Eye (tissue), 1 donor: Measurements from ENCODE around the gene COLEC12.
"Not testable (repeated sequence)": the region's sequence is repeated elsewhere in the genome, so short reads cannot be mapped to it uniquely, and the experiment has no call there.

ENCODE experiments used
- DNase-seq: peaks from one replicate; pipeline ENCODE4 v3.0.0-alpha.2; 2015

The COLEC12 gene

GRCh38 chr18:406677-407076 lies 93.8 kb downstream of the COLEC12 start:
- no peak for DNase-seq

DNA sequence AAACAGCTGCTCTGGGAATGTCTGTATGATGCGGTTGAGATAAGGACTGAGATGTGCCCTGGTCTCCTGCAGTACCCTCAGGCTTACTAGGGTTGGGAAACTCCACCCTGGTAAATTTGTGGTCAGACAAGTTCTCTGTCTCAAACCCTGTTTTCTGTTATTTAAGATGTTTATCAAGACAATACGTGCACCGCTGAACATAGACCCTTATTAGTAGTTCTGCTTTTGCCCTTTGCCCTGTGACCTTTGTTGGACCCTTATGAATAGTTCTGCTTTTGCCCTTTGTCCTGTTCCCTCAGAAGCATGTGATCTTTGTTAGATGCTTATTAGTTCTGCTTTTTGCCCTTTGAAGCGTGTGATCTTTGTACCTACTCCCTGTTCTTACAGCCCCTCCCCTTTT lies 95.5 kb downstream of the COLEC12 start:
- DNase-seq, result not testable (repeated sequence)

DNA sequence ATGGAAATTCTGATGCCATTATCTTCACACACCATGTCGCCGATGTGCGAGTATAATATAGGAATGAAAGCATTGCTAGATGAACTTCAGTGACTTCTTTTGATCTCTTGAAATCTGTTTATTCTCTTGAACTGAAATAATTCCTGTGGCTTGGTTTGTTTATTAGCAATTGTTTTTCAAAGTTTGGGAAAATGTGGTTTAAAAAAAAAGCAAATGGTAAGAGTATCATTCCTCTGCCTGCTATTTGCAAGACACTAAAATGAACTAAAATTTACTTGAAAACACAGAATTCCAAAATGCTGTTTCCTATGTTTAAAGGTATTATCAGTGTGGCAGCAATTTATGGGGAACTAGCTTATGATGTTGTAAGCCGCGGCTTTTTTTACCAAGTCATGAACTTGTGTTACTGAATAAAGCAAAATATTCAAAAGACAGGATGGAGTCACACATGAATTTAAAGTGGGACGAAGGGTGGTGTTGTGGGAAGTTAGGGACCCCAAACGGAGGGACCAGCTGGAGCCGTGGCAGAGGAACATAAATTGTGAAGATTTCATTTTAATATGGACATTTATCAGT lies 96.4 kb downstream of the COLEC12 start:
- DNase-seq, result no peak

GRCh38 chr18:402129-402528 lies 98.4 kb downstream of the COLEC12 start:
- DNase-seq, result no peak

- peak; percentile 29 for DNase-seq
Measured at GRCh38 chr18:400456-400855, 100.0 kb downstream of the COLEC12 start.

DNA sequence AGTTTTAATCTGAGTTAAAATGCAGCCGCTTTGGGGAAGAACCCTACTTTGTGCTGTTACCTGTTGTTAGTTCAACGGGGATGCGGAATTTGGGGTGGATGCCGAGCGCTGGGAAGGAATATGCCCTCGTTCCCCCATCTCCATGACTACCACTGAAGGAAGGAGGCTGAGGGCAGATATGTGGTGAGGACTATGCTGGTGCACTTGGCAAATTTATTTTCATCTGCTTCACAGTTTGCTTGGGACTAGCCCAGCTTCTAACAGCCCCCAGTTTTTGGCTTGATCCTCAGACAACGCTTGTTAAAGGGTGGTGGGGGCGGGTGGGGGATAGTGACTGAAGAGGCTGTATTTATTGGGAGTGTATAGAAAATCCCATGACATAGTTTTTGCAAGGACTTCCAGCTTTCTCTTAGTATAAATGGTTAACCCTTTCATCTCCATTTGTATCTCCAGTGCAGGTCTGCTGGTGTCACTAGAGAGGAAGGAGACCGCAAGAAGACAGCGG lies 100.8 kb downstream of the COLEC12 start:
- DNase-seq, result no peak

DNA sequence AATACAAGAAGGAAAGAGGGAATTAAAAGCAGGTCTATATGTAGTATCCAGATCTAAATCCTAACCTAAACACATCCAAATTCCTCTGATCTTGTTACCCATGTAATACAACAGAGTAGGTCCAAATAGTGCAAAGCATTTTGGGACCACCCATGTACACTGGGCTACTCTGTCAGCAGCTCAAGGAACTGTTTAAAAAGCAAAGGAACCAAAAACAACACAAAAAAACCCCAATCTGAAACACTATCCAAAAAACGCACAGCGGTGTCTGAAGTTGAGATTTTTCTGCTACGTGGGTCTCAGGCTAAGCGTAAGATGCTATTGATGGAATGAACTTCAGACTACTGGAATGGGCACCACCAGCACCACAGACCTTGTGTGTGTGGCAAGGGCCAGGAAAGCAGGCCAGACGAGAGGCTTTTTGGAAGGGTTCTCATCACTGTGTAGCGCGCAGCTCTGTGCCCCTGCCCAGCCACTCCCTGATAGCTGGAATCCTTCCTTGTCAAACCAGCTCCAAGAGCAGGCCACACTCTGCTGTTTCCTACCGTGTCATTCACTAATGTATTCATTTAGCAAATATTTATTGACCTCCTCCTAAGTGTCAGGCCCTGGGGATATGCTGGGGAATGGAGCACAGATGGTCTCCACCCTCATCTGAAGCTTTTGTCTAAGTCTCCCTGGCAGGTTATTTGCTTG lies 101.4 kb downstream of the COLEC12 start:
- DNase-seq, result peak; percentile 83

GRCh38 chr18:396556-396955 lies 103.9 kb downstream of the COLEC12 start:
- DNase-seq, result no peak

GRCh38 chr18:396251-396555 lies 104.3 kb downstream of the COLEC12 start:
- no peak for DNase-seq

DNA sequence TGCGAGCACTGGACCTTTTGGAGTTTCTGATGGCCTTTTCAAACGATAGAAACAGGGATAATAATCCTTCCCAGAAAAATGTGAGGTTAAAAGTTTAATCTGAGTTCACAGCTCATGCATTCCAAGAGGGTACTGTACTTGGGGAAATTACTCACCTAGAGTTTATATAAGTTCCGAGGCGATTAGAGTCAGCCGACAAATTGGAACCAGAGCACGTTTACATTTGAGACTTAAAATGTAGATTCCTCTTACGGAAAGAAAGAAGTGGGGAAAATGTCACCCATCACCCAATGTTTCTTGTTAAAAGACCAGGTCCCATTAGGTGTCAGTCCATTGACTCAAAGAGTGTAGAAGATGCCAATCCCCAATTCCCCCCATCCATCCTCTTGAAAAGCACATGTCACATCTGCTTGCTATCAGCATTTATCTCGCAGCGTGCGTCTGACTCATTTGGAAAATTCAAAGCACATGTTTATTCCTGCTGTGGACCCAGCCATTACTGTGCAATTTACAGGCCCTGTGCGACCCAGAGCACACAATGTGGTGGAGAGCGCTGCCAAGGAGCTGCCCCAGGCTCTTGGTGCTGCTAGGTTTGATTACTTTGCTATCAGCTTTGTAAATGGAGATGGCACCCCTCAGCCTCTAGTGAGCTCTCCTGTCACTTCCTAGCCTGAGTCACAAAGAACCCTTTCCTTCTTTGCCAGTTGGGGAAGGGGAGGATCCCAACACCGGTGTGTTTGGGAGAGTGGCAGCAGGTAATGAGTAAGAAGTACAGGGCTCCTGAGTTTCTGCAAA lies 104.8 kb downstream of the COLEC12 start:
- DNase-seq, result peak; percentile 84

- no peak for DNase-seq
Measured at GRCh38 chr18:394987-395362, 105.5 kb downstream of the COLEC12 start.

- no peak for DNase-seq
Measured at GRCh38 chr18:394262-394986, 106.1 kb downstream of the COLEC12 start.

GRCh38 chr18:393574-393957 lies 106.9 kb downstream of the COLEC12 start:
- DNase-seq, result no peak

GRCh38 chr18:392928-393573 lies 107.5 kb downstream of the COLEC12 start:
- peak; percentile 64 for DNase-seq

GRCh38 chr18:390741-391478 lies 109.6 kb downstream of the COLEC12 start:
- DNase-seq, result no peak

DNA sequence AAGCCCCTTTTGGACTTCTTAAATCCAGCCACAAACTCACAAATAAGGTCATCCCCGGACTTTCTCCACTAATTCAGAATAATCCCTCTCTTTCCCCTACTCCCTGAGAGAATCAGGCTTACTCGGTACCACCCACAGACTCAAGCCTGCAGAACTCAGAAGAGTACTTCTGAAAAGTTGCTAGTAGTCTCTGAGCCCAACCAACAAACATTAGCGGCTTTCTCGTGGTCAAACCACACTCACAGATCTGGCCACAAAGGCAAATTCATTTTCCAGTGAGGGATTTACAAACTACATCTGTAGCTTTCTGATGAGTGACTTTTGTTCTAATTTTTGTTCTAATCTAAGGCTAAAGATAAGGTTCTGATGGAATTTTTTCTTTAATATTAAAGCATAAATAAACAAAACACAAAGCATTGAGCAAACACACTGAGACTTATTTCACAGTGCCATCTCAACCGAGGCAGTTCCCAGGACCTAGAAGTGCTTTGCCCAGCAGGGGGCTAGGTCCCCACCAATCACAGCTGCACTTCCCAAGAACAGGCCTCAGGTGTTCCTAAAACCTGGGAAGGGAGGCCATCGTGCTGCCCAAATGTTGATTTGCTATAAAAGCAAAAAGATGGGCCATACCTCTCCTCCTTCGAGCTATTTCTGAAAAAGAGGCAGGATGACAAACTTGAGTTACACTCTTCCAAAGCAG lies 110.7 kb downstream of the COLEC12 start:
- DNase-seq, result peak; percentile 24

DNA sequence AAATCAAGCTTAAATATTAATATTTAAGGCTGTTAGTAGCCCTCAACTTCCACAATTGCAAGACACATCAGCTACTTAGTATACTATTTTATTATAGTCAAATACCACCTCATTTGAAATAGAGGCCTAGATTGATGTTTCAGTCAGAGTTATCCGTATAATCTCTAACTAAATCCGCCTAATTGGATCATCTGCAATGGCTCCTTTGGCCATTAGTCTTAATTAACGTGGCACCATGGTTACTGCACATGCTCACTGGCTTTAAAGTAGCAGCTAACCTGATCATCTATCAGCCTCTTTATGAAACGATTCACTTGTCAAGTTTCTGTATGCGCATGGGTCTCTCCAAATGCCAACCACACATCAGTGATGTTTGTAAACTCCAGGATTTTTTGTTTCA lies 112.3 kb downstream of the COLEC12 start:
- DNase-seq, result peak; percentile 78

DNA sequence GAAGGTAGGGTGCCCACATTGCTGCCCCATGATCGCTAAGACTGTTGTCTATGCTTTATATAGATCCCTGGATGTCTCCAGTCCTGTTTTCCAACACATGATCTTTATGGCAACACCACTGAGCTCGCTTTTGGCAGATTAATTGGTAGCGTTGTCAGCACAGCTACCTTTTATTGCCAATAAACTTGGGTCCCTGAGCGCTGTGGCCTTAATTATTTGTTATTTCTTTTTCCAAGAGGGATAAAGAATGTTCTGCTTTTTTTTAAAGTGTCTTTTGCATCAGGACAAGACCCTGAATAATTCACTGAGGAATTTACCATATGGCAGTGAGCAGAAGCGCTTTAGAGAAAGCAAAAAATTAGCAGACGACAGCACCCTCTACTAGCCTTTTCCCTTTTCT lies 113.5 kb downstream of the COLEC12 start:
- no peak for DNase-seq

- peak; percentile 87 for DNase-seq
Measured at GRCh38 chr18:384897-385296, 115.6 kb downstream of the COLEC12 start.

GRCh38 chr18:383135-383534 lies 117.4 kb downstream of the COLEC12 start:
- no peak for DNase-seq

DNA sequence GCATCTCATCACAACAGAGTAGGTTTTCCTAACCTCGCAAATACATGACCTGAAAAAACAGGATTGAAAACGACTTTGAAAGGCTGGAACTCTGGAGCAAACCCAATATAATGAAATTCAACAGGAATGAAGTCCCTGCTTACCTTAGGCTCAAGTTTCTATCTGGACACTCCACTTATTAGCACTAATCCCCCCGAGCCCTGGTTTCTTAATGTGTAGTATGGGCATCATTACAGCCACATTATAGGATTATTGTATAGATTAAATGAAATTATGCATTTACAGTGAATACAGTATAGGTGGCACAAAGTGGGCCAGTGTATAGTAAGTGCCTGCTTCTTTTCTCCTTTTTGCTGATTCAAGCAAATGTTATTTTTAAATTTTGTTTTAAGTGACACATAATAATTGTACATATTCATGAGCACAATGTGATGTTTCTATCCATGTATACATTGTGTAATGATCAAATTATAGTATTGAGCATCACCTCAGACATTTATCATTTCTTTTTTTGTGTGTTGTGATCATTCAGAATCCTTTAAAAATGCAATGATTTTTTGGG lies 118.0 kb downstream of the COLEC12 start:
- no peak for DNase-seq
